ENCODE results near the gene PPOX. TPM values are rescaled to one million over a fixed set of nuclear protein-coding genes. Genes with fewer than 3 reads are reported as not detected.
A peak's percentile ranks its signal among the peaks of the same experiment; 100 is the strongest.

PPOX gene
- total RNA-seq, 2 experiments from 2014 or later: 42.0 to 45.5 TPM

DNA sequence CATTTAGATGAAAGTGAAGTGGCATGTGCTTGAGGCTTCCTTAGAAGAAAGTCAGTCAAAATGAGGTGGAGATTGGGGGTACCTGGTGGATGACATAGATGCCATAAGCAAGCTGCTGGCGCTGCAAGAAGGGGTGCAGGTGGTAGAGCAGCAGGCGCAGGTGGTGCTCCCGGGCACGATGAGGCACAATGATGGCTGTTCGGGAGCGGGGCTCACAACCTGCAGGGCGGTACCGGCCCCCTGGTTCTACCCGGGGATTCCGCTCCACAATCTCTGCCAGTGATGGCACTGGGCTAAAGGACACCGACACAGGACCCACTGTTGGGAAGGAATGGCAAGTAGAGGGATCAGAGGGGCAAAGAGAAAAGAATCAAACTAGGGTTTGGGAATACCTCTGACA is 8.7 kb downstream of the PPOX start:
- ChIA-PET POLR2A (interaction anchor here (3.1 kb wide), 1 partner anchor 8 kb away, joined by 23 read pairs; the partner anchor contains the start of gene PPOX), CTCF (ENCODE audit: unreplicated experiment) (no interaction called here)
- intact Hi-C loops (cut with micrococcal nuclease; ENCODE audit: unreplicated experiment): no loop called here
- BruUV-seq (replicated peaks): no TSS peak
- Histone ChIP-seq H3K36me3 (ENCODE audit: insufficient read depth, low read length) (peaks cover 53% of the 10 kb centered on the region), H4K20me1 (ENCODE audit: insufficient read depth, low read length) (no peaks in the 10 kb centered on the region), H2AFZ (ENCODE audit: low read length) (no peak overlapping the region), H3K9me3 (ENCODE audit: low read length) (no peaks in the 10 kb centered on the region), H3K79me2 (ENCODE audit: insufficient read depth, low read depth, low read length) (peaks cover 9% of the 10 kb centered on the region; the same call in 1 of the 2 replicates), H3K9me2 (ENCODE audit: insufficient read depth, low read length) (no peaks in the 10 kb centered on the region), H3K4me1 (ENCODE audit: insufficient read depth, low read length, poor library complexity, severe bottlenecking) (peaks cover 29% of the 10 kb centered on the region), H3K4me3 (ENCODE audit: low read depth, low read length, poor library complexity, severe bottlenecking) (no peak overlapping the region), H3K4me2 (ENCODE audit: low read length) (peak overlapping the region; percentile 99; the same call in 1 of the 2 replicates), H3K27ac (ENCODE audit: low read depth, low read length, poor library complexity, severe bottlenecking) (peak overlapping the region; percentile 60)
- TF ChIP-seq EZH2phosphoT487 (IDR thresholded peaks at IDR 0.05; ENCODE audit: borderline replicate concordance, low read depth, low read length): no peak
- TF ChIP-seq, protein P1, sequence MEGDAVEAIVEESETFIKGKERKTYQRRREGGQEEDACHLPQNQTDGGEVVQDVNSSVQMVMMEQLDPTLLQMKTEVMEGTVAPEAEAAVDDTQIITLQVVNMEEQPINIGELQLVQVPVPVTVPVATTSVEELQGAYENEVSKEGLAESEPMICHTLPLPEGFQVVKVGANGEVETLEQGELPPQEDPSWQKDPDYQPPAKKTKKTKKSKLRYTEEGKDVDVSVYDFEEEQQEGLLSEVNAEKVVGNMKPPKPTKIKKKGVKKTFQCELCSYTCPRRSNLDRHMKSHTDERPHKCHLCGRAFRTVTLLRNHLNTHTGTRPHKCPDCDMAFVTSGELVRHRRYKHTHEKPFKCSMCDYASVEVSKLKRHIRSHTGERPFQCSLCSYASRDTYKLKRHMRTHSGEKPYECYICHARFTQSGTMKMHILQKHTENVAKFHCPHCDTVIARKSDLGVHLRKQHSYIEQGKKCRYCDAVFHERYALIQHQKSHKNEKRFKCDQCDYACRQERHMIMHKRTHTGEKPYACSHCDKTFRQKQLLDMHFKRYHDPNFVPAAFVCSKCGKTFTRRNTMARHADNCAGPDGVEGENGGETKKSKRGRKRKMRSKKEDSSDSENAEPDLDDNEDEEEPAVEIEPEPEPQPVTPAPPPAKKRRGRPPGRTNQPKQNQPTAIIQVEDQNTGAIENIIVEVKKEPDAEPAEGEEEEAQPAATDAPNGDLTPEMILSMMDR (conservative IDR thresholded peaks at IDR 0.05; ENCODE audit: low read length): no peak
- DNase-seq (ENCODE audit: low spot score): no peak

DNA sequence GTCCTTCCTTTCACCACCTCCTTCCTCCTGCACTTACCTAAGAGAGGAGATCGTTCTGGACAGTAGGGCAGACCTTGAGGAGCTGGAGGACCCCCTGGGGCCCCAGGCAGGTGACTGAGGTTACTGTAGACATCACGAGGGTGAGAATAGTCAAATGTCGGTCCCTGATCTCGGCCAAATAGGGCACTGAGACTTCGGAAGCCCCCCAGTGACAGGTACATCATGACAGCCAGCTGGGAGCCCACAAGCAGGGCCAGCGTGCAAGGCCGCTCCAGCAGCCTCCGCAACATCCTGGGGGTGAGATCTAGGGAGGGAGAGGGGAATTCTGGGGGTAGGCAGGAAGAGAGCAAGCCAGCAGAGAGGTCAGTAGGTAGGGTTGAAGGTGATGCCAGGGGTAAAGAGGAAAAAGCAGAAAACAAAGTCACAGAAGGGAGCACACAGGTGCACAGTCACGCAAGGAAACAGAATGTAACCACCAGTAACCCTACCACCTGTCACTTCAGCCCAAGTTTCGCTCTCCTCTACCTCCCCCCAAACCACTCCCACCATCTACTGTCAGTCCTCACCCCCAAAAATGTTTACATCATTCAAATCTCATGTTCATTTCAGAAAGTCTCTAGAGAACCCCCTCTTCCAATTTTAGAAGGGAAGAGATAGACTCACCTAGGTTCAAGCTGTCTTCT is 9.7 kb downstream of the PPOX start:
- peak overlapping the region; percentile 86 for H3K4me3 ChIP-seq (ENCODE audit: low read depth, low read length, poor library complexity, severe bottlenecking)

More for the DNA sequence above, 9.7 kb downstream of the PPOX start:
- TF ChIP-seq EZH2phosphoT487 (IDR thresholded peaks at IDR 0.05; ENCODE audit: borderline replicate concordance, low read depth, low read length): no peak
- TF ChIP-seq, protein P1 (conservative IDR thresholded peaks at IDR 0.05; ENCODE audit: low read length): no peak
- Histone ChIP-seq H3K36me3 (ENCODE audit: insufficient read depth, low read length) (peaks cover 46% of the 10 kb centered on the region), H3K27ac (ENCODE audit: low read depth, low read length, poor library complexity, severe bottlenecking) (peak overlapping the region; percentile 60), H3K4me1 (ENCODE audit: insufficient read depth, low read length, poor library complexity, severe bottlenecking) (peaks cover 29% of the 10 kb centered on the region), H3K9me3 (ENCODE audit: low read length) (no peaks in the 10 kb centered on the region), H4K20me1 (ENCODE audit: insufficient read depth, low read length) (no peaks in the 10 kb centered on the region), H3K4me2 (ENCODE audit: low read length) (peak overlapping the region; percentile 99), H2AFZ (ENCODE audit: low read length) (no peak overlapping the region), H3K79me2 (ENCODE audit: insufficient read depth, low read depth, low read length) (peaks cover 9% of the 10 kb centered on the region; the same call in 1 of the 2 replicates), H3K9me2 (ENCODE audit: insufficient read depth, low read length) (no peaks in the 10 kb centered on the region)
- peak; percentile 62 for DNase-seq (ENCODE audit: low spot score)
- POLR2A ChIA-PET: interaction anchor here (1.0 to 3.1 kb wide), 3 partner anchors 9 to 522 kb away, joined by 5 to 23 read pairs (median 5); partner anchors contain the start of genes PPOX and TOMM40L
- CTCF ChIA-PET (ENCODE audit: unreplicated experiment): interaction anchor here (1.4 to 1.8 kb wide), 3 partner anchors 10 to 50 kb away, joined by 3 to 10 read pairs (median 4); partner anchors contain the start of genes DEDD, PPOX and TOMM40L
- intact Hi-C loops (cut with micrococcal nuclease; ENCODE audit: unreplicated experiment): no loop called here
- no TSS peak for BruUV-seq (replicated peaks)
